ENCODE results near the gene ATAD3B.

Gene ATAD3B

GRCh38 chr1:1424707-1425106, 46.9 kb upstream of the ATAD3B start:
- Histone ChIP-seq H3K27me3 (ENCODE audit: control insufficient read depth, insufficient read depth, low read length) (no peaks in the 10 kb centered on the region), H3K9me3 (ENCODE audit: control insufficient read depth, low read length) (no peaks in the 10 kb centered on the region), H2AFZ (no peak overlapping the region), H3K4me3 (ENCODE audit: low read depth, low read length) (no peak overlapping the region), H3K4me2 (ENCODE audit: low read length) (no peak overlapping the region), H3K27ac (no peak overlapping the region), H3K79me2 (no peaks in the 10 kb centered on the region), H3K36me3 (ENCODE audit: control insufficient read depth, insufficient read depth, low read length) (no peaks in the 10 kb centered on the region), H3K4me1 (no peaks in the 10 kb centered on the region), H3K9ac (no peak overlapping the region)
- no peak for TF ChIP-seq CTCF (IDR thresholded peaks at IDR 0.05)

GRCh38 chr1:1425426-1425752, 46.2 kb upstream of the ATAD3B start:
- Histone ChIP-seq H3K79me2 (no peaks in the 10 kb centered on the region), H3K27ac (no peak overlapping the region), H3K9ac (no peak overlapping the region), H2AFZ (no peak overlapping the region), H3K9me3 (ENCODE audit: control insufficient read depth, low read length) (no peaks in the 10 kb centered on the region), H3K4me1 (no peaks in the 10 kb centered on the region), H3K4me2 (ENCODE audit: low read length) (no peak overlapping the region), H3K36me3 (ENCODE audit: control insufficient read depth, insufficient read depth, low read length) (no peaks in the 10 kb centered on the region), H3K27me3 (ENCODE audit: control insufficient read depth, insufficient read depth, low read length) (no peaks in the 10 kb centered on the region), H3K4me3 (ENCODE audit: low read depth, low read length) (no peak overlapping the region)
- no peak for TF ChIP-seq CTCF (IDR thresholded peaks at IDR 0.05)

GRCh38 chr1:1425753-1426495, 45.6 kb upstream of the ATAD3B start:
- H3K27ac ChIP-seq: no peak overlapping the region
- H3K9me3 ChIP-seq (ENCODE audit: control insufficient read depth, low read length): no peaks in the 10 kb centered on the region
- H3K9ac ChIP-seq: no peak overlapping the region
- H3K79me2 ChIP-seq: no peaks in the 10 kb centered on the region
- H3K4me2 ChIP-seq (ENCODE audit: low read length): no peak overlapping the region
- H3K4me3 ChIP-seq (ENCODE audit: low read depth, low read length): no peak overlapping the region
- no peaks in the 10 kb centered on the region for H3K36me3 ChIP-seq (ENCODE audit: control insufficient read depth, insufficient read depth, low read length)
- no peak for TF ChIP-seq CTCF (IDR thresholded peaks at IDR 0.05)
- no peaks in the 10 kb centered on the region for H3K4me1 ChIP-seq
- H3K27me3 ChIP-seq (ENCODE audit: control insufficient read depth, insufficient read depth, low read length): no peaks in the 10 kb centered on the region
- no peak overlapping the region for H2AFZ ChIP-seq

GRCh38 chr1:1426496-1427105, 45.0 kb upstream of the ATAD3B start:
- Histone ChIP-seq H3K27ac (no peak overlapping the region), H3K4me3 (ENCODE audit: low read depth, low read length) (no peak overlapping the region), H3K27me3 (ENCODE audit: control insufficient read depth, insufficient read depth, low read length) (no peaks in the 10 kb centered on the region), H3K9ac (no peak overlapping the region), H3K79me2 (no peaks in the 10 kb centered on the region), H2AFZ (no peak overlapping the region), H3K36me3 (ENCODE audit: control insufficient read depth, insufficient read depth, low read length) (no peaks in the 10 kb centered on the region), H3K4me2 (ENCODE audit: low read length) (no peak overlapping the region), H3K9me3 (ENCODE audit: control insufficient read depth, low read length) (no peaks in the 10 kb centered on the region), H3K4me1 (no peaks in the 10 kb centered on the region)
- TF ChIP-seq CTCF (IDR thresholded peaks at IDR 0.05): no peak

Data from parathyroid adenoma (tissue), 2 donors.